Lower lobe of right lung (tissue), 2 donors: ENCODE data around the gene ARL2BP. TPM values are rescaled to one million over a fixed set of nuclear protein-coding genes. Genes with fewer than 3 reads are reported as not detected.

Source experiments
- ATAC-seq, 2 donors: fragments of 200-7000 bp; cut with Tn5 transposase; one replicate each; pipeline ENCODE4 v1.9.1; 2020 to 2022; ENCODE audit warnings: mild to moderate bottlenecking in 2 of 2, moderate library complexity in 2 of 2
- DNase-seq: peaks from one replicate; pipeline ENCODE4 v3.0.0-alpha.2; 2020
- H3K27ac ChIP-seq: fragments of 200-600 bp; one replicate; pipeline ENCODE4 v1.8.0; 2022
- H3K27me3 ChIP-seq: fragments of 200-600 bp; one replicate; pipeline ENCODE4 v1.8.0; 2022; ENCODE audit warnings: low read depth
- H3K36me3 ChIP-seq: fragments of 200-600 bp; one replicate; pipeline ENCODE4 v1.8.0; 2022; ENCODE audit warnings: mild to moderate bottlenecking
- H3K4me1 ChIP-seq: fragments of 200-600 bp; one replicate; pipeline ENCODE4 v1.8.0; 2022
- H3K4me3 ChIP-seq: fragments of 200-600 bp; one replicate; pipeline ENCODE4 v1.8.0; 2022; ENCODE audit warnings: mild to moderate bottlenecking
- H3K9me3 ChIP-seq: fragments of 200-600 bp; one replicate; pipeline ENCODE4 v1.8.0; 2022
- intact Hi-C: fragments of 100-400 bp; cut with DNase I; formaldehyde crosslinking; loops from one replicate; pipeline ENCODE4 v1.11.0; 2022
- total RNA-seq: library from RNA; stranded (reverse); fragmentation: NEBNext Ultra II Directional; extraction: Animal tissue kit (Norgen Biotek cat#: 25700); gene quantifications from one replicate; pipeline ENCODE4 v1.2.1, GENCODE V29; 2021
- TF ChIP-seq, protein P1 (sequence below): fragments of 200-600 bp; IDR thresholded peaks from one replicate; pipeline ENCODE4 v1.8.0; 2022; ENCODE audit warnings: antibody characterized with exemption, mild to moderate bottlenecking
- donor health status: DM: no; HTN: yes; CAD: no; lungs with severe emphysema.

The ARL2BP gene
- total RNA-seq, 1 donor from 2014 or later: 58.1 TPM

DNA sequence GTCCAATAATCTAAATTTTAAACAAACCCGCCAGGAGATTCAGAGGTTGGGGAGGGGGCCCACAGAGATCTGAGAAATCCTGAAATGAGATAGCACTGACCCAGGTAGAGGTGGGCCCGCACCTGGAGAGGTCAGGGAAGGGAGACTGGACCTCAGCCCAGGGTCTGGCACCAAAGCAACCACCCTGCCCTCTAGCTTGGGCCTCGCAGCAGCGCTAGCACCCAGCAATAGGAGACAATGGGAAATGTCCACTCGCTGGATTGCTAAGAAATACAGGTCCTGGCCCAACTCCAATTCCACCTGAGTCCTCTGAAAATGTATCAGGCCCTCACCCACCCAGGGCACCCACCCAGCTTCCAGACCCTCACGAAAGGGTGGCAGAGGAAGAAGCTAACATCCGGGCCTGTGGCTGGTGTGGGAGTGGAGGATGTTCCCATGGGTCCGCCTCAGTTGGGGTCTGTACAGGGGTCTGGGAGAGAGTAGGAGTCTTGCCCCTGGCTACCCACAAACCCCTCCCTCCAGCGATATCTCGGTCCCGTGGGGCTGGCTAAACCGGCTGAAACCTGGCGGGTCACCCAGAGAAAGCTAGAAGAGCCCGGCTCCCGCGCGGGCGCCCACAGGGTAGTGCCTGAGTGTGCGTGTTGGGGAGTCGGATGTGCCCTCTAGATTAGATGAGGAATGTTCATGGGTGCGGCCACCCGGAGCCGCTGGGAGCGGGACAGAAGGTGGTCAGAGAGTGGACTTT, 38.3 kb downstream of the ARL2BP start:
- H3K27ac ChIP-seq: peak overlapping the region; percentile 86
- H3K4me1 ChIP-seq: peaks cover 44% of the 10 kb centered on the region
- TF ChIP-seq, protein P1, sequence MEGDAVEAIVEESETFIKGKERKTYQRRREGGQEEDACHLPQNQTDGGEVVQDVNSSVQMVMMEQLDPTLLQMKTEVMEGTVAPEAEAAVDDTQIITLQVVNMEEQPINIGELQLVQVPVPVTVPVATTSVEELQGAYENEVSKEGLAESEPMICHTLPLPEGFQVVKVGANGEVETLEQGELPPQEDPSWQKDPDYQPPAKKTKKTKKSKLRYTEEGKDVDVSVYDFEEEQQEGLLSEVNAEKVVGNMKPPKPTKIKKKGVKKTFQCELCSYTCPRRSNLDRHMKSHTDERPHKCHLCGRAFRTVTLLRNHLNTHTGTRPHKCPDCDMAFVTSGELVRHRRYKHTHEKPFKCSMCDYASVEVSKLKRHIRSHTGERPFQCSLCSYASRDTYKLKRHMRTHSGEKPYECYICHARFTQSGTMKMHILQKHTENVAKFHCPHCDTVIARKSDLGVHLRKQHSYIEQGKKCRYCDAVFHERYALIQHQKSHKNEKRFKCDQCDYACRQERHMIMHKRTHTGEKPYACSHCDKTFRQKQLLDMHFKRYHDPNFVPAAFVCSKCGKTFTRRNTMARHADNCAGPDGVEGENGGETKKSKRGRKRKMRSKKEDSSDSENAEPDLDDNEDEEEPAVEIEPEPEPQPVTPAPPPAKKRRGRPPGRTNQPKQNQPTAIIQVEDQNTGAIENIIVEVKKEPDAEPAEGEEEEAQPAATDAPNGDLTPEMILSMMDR: no peak
- ATAC-seq (peak; percentile 78 to 81), DNase-seq (peak; percentile 62)
- H3K4me3 ChIP-seq: peak overlapping the region; percentile 73
- no peaks in the 10 kb centered on the region for H3K9me3 ChIP-seq
- no peaks in the 10 kb centered on the region for H3K36me3 ChIP-seq
- intact Hi-C loops: no loop called here
- H3K27me3 ChIP-seq: peaks cover 16% of the 10 kb centered on the region

DNA sequence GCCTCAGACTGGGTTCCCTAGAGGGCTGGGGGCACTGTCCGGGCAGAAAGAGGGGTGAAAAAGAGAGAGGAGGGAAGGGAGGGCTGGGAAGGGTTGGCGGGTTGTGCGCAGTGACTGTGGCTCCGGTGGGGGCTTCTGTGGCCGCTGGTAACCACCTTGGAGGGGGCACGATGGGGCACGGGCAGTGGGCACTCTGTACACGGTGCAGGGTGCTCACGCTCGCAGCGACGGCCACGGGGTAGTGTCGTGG, 38.8 kb downstream of the ARL2BP start:
- Histone ChIP-seq H3K27me3 (peaks cover 16% of the 10 kb centered on the region), H3K27ac (peak overlapping the region; percentile 86), H3K9me3 (no peaks in the 10 kb centered on the region), H3K4me1 (peaks cover 39% of the 10 kb centered on the region), H3K4me3 (peak overlapping the region; percentile 73), H3K36me3 (no peaks in the 10 kb centered on the region)
- TF ChIP-seq, protein P1: no peak
- no peak for ATAC-seq
- no peak for DNase-seq
- intact Hi-C loops: no loop called here

DNA sequence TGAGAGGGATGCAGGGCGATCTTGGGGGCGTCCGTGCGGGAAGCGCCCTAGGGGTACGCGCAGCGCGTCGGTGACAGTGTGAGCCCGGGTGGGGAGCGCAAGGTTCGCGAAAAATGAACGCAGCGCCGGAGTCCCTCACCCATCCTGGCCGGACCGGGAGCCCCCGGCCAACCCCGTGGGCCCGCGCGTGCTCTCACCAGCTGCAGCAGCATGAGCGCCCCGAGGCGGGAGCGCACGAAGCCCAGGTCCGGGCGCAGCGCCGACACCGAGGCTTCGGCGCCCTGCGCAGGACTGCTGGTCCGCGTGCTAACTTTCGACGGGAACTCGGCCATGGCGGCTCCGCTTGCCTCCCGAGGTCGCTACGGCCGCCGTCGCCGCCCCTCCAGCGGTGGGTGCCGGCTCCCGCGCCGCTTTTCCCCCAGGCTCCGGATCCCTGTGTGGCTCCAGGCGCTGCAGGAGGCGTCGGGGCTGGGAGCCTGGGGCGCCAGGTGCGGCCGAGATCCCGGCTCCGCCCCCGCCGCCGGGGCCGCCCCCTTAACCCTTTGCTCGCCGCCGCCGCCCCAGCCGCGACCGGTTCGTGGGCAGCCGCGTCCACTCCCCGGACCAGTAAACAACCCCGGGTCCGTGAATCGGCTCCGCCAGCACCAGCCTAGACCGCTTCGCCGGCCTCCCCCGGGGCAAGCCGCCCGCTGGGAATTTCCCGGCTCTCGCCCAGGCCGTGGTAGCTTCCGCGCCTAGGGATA, 39.3 kb downstream of the ARL2BP start, which contains the start of gene PLLP:
PLLP (minus strand) TSS at position 464 of the 743 bp plus-strand sequence; CDS start at position 332, 132 bp downstream.
- Histone ChIP-seq H3K36me3 (no peaks in the 10 kb centered on the region), H3K27me3 (peaks cover 16% of the 10 kb centered on the region), H3K9me3 (no peaks in the 10 kb centered on the region), H3K4me1 (peaks cover 34% of the 10 kb centered on the region), H3K4me3 (peak within 1 kb of the TSS; percentile 73), H3K27ac (peak within 1 kb of the TSS; percentile 86)
- TF ChIP-seq, protein P1: no peak
- DNase-seq: peak; percentile 69
- ATAC-seq: peak; percentile 90 to 93
- intact Hi-C loops: no loop called here

DNA sequence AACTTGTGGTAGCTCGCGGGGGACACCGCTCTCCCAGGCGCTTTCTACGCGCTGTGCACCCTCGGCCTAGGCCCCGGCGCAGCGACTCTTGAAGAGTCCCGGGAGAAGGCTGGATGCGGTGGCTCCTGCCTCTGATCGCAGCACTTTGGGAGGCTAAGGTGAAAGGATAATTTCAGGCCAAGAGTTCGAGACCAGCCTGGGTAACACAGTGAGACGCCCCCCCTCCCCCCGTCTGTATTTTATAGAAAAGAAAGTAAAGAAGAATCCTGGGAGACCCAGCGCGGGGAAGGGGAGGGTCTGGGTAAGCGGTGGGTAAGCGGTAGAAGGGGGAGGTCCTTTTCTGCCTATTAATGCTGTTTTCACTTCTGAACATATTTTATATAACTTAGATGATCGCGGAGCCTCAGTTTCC, 39.9 kb downstream of the ARL2BP start:
- Histone ChIP-seq H3K27me3 (peaks cover 16% of the 10 kb centered on the region), H3K36me3 (no peaks in the 10 kb centered on the region), H3K9me3 (no peaks in the 10 kb centered on the region), H3K4me1 (peaks cover 30% of the 10 kb centered on the region), H3K27ac (peak overlapping the region; percentile 86), H3K4me3 (peak overlapping the region; percentile 73)
- TF ChIP-seq, protein P1: no peak
- ATAC-seq (no peak), DNase-seq (no peak)
- intact Hi-C loops: no loop called here

DNA sequence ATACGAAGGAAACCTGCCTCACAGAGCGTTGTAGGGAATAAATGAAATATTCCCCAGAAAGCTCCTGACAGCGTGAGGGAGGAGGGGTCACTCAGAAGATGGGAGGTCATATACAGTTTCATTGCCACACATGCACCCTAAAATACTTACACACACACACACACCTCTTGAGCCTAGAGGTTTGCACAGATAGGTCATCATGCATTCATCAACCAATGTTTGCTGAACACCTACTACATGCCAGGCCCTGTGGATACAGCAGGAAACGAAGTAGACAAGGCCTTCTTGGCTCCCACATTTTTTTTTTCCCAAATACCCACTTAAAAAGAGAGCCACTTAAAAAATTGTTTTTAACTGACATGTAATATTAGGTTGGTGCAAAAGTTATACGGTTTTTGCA, 40.3 kb downstream of the ARL2BP start:
- H3K4me3 ChIP-seq: peak overlapping the region; percentile 73
- ATAC-seq: no peak
- TF ChIP-seq, protein P1: no peak
- intact Hi-C loops: no loop called here
- H3K27ac ChIP-seq: no peak overlapping the region
- peaks cover 26% of the 10 kb centered on the region for H3K4me1 ChIP-seq
- no peak for DNase-seq
- H3K36me3 ChIP-seq: no peaks in the 10 kb centered on the region
- H3K9me3 ChIP-seq: no peaks in the 10 kb centered on the region
- H3K27me3 ChIP-seq: peaks cover 16% of the 10 kb centered on the region
